Spleen (tissue), 7 donors: Measurements from ENCODE around the gene CA10.

Experiments
- POLR2AphosphoS5 ChIP-seq, 3 donors: sonication (generic); formaldehyde crosslinking; IDR thresholded peaks; one replicate each; pipeline ENCODE4 v1.5.1; 2017; ENCODE audit warnings: antibody characterized with exemption in 3 of 3
- TF ChIP-seq, protein P1 (sequence below), 11 experiments: fragments of 200-600 bp in 7 of 11; fragments of 450-650 bp in 4 of 11; sonication (generic) in 4 of 11; IDR thresholded peaks in 8 of 11; conservative IDR thresholded peaks in 3 of 11; 1 replicate in 7 of 11; 2 replicates in 4 of 11; pipeline versions ENCODE4 v1.4.0 to v1.8.0; 2016 to 2021; ENCODE audit warnings: antibody characterized with exemption in 11 of 11, inconsistent platforms in 4 of 11, mild to moderate bottlenecking in 1 of 11
- donor health status: DM: no; HTN: no; CAD: no; lungs with moderate emphysema.
- donor health status: DM: no; HTN: no; CAD: no.
- donor health status: DM: no; HTN: no; CAD: no.

DNA sequence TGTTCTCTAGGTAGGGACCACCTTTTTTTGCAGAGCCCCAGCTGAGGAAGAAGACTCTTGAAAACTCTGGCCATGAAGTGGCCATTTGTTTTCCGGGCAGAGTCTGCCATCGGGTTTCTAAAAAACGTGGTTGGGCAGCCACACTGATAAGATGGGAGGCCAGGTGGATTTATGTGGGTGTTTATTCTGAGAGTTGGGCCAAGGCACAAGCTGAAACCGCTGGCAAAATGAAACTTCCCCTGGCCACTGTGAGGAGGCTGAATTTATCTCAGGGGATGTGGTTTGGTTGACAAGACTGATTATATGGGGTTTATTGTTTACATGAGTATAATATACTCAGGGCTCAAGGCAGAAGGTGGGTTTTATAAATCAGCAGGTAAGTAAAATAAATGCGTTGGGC is 476.4 kb downstream of the CA10 start:
- TF ChIP-seq POLR2AphosphoS5 (IDR thresholded peaks at IDR 0.05): no peak
- TF ChIP-seq, protein P1, sequence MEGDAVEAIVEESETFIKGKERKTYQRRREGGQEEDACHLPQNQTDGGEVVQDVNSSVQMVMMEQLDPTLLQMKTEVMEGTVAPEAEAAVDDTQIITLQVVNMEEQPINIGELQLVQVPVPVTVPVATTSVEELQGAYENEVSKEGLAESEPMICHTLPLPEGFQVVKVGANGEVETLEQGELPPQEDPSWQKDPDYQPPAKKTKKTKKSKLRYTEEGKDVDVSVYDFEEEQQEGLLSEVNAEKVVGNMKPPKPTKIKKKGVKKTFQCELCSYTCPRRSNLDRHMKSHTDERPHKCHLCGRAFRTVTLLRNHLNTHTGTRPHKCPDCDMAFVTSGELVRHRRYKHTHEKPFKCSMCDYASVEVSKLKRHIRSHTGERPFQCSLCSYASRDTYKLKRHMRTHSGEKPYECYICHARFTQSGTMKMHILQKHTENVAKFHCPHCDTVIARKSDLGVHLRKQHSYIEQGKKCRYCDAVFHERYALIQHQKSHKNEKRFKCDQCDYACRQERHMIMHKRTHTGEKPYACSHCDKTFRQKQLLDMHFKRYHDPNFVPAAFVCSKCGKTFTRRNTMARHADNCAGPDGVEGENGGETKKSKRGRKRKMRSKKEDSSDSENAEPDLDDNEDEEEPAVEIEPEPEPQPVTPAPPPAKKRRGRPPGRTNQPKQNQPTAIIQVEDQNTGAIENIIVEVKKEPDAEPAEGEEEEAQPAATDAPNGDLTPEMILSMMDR (IDR thresholded peaks at IDR 0.05 in 8 of 11, conservative IDR thresholded peaks at IDR 0.05 in 3 of 11): no peak
